A549 (cell line): ENCODE data around the gene ZNF227. TPM values are rescaled to one million over a fixed set of nuclear protein-coding genes. Genes with fewer than 3 reads are reported as not detected.
"Not testable (repeated sequence)": the region's sequence is repeated elsewhere in the genome, so short reads cannot be mapped to it uniquely, and the experiment has no call there.

Source experiments
- ATAC-seq, 2 experiments: fragments of 200-7000 bp in 1 of 2; fragments of >200 bp in 1 of 2; cut with Nextera tagmentation in 1 of 2; cut with Tn5 transposase in 1 of 2; 3 replicates each; pipeline versions ENCODE4 v1.8.0 to v1.9.1; 2018 to 2020; ENCODE audit warnings: mild to moderate bottlenecking in 1 of 2, moderate library complexity in 1 of 2
- CTCF ChIA-PET: fragments of 300-600 bp; sonication (Branson Sonifier 250); formaldehyde crosslinking; extraction: SDS; loops from one replicate; lab custom pipeline; 2021; ENCODE audit warnings: antibody characterized with exemption, inconsistent platforms; lab: Yijun Ruan, JAX
- POLR2A ChIA-PET: fragments of 350-600 bp; formaldehyde crosslinking; extraction: SDS; loops from one replicate; lab custom pipeline; 2021; ENCODE audit warnings: antibody characterized with exemption, inconsistent platforms; lab: Yijun Ruan, JAX
- DNase-seq, 2 experiments: peaks; one replicate each; pipeline versions ENCODE4 v3.0.0 to v3.0.0-alpha.2; 2011 to 2016; ENCODE audit warnings: low read depth in 1 of 2, low spot score in 1 of 2
- FAIRE-seq: peaks from 2 replicates; lab custom pipeline; 2011; peaks lifted over from hg19 to GRCh38; lab: Jason Lieb, UNC
- H3K27ac ChIP-seq, 2 experiments: fragments of >200 bp; sonication (Bioruptor Twin); formaldehyde crosslinking; 3 replicates each; pipeline ENCODE4 v1.5.1; 2016 to 2017
- H3K4me1 ChIP-seq: fragments of >200 bp; sonication (Bioruptor Twin); formaldehyde crosslinking; 3 replicates; pipeline ENCODE4 v1.6.1; 2016
- H3K4me2 ChIP-seq: fragments of >200 bp; sonication (Bioruptor Twin); formaldehyde crosslinking; 3 replicates; pipeline ENCODE4 v1.6.1; 2016
- H3K4me3 ChIP-seq: fragments of >200 bp; sonication (Bioruptor Twin); formaldehyde crosslinking; 3 replicates; pipeline ENCODE4 v1.5.1; 2016
- H3K9me3 ChIP-seq: fragments of >200 bp; sonication (Bioruptor Twin); formaldehyde crosslinking; 3 replicates; pipeline ENCODE4 v1.6.1; 2016
- BHLHE40 ChIP-seq: IDR thresholded peaks from 2 replicates; pipeline ENCODE4 v1.6.1; 2012; ENCODE audit warnings: low read depth, low read length, inconsistent platforms
- CBX2 ChIP-seq: fragments of 200-600 bp; sonication (generic); IDR thresholded peaks from 2 replicates; pipeline ENCODE4 v1.6.1; 2016; ENCODE audit warnings: low read depth, mild to moderate bottlenecking, borderline replicate concordance
- CTCF ChIP-seq: fragments of >200 bp; sonication (Bioruptor Twin); formaldehyde crosslinking; IDR thresholded peaks from 3 replicates; pipeline ENCODE4 v1.5.1; 2016
- E2F6 ChIP-seq: IDR thresholded peaks from 2 replicates; pipeline ENCODE4 v1.6.1; 2012; ENCODE audit warnings: low read depth, borderline replicate concordance
- EHMT2 ChIP-seq: fragments of 200-600 bp; sonication (generic); IDR thresholded peaks from 2 replicates; pipeline ENCODE4 v1.6.1; 2016; ENCODE audit warnings: antibody characterized with exemption, low read depth, mild to moderate bottlenecking, moderate library complexity
- ELK1 ChIP-seq: fragments of 150-350 bp; IDR thresholded peaks from 2 replicates; pipeline ENCODE4 v1.6.1; 2014; ENCODE audit warnings: low read depth, mild to moderate bottlenecking, low read length
- FOSL2 ChIP-seq, 2 experiments: fragments of 450-650 bp in 1 of 2; fragments of >200 bp in 1 of 2; sonication (Bioruptor Twin) in 1 of 2; formaldehyde crosslinking; IDR thresholded peaks; 2 replicates each; pipeline versions ENCODE4 v1.5.0 to v1.6.1; 2016 to 2020; ENCODE audit warnings: mild to moderate bottlenecking in 1 of 2, moderate library complexity in 1 of 2
- HOXA7 ChIP-seq: fragments of 250-450 bp; sonication (Bioruptor Pico); IDR thresholded peaks from 2 replicates; pipeline ENCODE4 v1.5.0; 2020; ENCODE audit warnings: mild to moderate bottlenecking, moderate library complexity
- MAFK ChIP-seq: fragments of 450-650 bp; IDR thresholded peaks from 2 replicates; pipeline ENCODE4 v1.6.1; 2014; ENCODE audit not compliant: partially characterized antibody
- MAX ChIP-seq: IDR thresholded peaks from 2 replicates; pipeline ENCODE4 v1.6.1; 2012
- MAZ ChIP-seq: fragments of 150-350 bp; IDR thresholded peaks from 2 replicates; pipeline ENCODE4 v1.6.1; 2014; ENCODE audit warnings: antibody characterized with exemption, low read depth, low read length, borderline replicate concordance
- MYC ChIP-seq: IDR thresholded peaks from 2 replicates; pipeline ENCODE4 v1.6.1; 2012; ENCODE audit warnings: mild to moderate bottlenecking, inconsistent platforms, low read length, improper control_type of control experiment, borderline replicate concordance
- POLR2A ChIP-seq: IDR thresholded peaks from 2 replicates; pipeline ENCODE4 v1.6.1; 2012; ENCODE audit warnings: mild to moderate bottlenecking, low read length
- REST ChIP-seq: fragments of 200-600 bp; sonication (generic); IDR thresholded peaks from 2 replicates; pipeline ENCODE4 v1.6.1; 2016; ENCODE audit warnings: antibody characterized with exemption, mild to moderate bottlenecking, moderate library complexity
- TFCP2L1 ChIP-seq: fragments of 250-450 bp; sonication (Bioruptor Pico); IDR thresholded peaks from 2 replicates; pipeline ENCODE4 v1.5.0; 2021; ENCODE audit warnings: mild to moderate bottlenecking
- WGBS: methylation state at CpG from one replicate; pipeline ENCODE4 v1.1.6; 2017; ENCODE audit errors: missing lambda C conversion rate; 5-methylcytosine and 5-hydroxymethylcytosine counted together
- polyA plus RNA-seq, 4 experiments: library from polyadenylated mRNA; depleted of rRNA in 3 of 4; stranded (reverse); fragments of >200 nt; fragmentation: RNase III in 1 of 4; extraction: RNeasy Plus Mini Kit Qiagen cat#74134 plus additional on column Dnase treatment in 1 of 4; gene quantifications; 2 replicates in 3 of 4; 3 replicates in 1 of 4; pipeline ENCODE4 v1.2.3, GENCODE V29; 2011 to 2017

The ZNF227 gene
- polyA plus RNA-seq, 2 of the 4 experiments (the other 2 are of a cell fraction) = 10.1 to 17.1 TPM

- TF ChIP-seq HOXA7 (CRISPR knock-in tag) = no peak
- TF ChIP-seq REST = no peak
- no peak for TF ChIP-seq FOSL2 (IDR thresholded peaks at IDR 0.05)
- no peak for TF ChIP-seq FOSL2 (CRISPR knock-in tag; IDR thresholded peaks at IDR 0.05)
- 0 out of 2 replicates have a peak, but pooled peaks have one; percentile 22 for TF ChIP-seq E2F6
- TF ChIP-seq CBX2 = no peak
- TF ChIP-seq TFCP2L1 = no peak
- peak; percentile 30 for TF ChIP-seq POLR2A
- no peak for TF ChIP-seq CTCF
- no peak for TF ChIP-seq EHMT2
- TF ChIP-seq ELK1 = no peak
- peak; percentile 42; the same call in 1 of the 2 replicates for TF ChIP-seq MAX
- TF ChIP-seq MAZ = no peak
- TF ChIP-seq, all 56 proteins: peak for 9
These were observed 5.1 kb upstream of the ZNF227 start (continued) for GRCh38 chr19:44207126-44207803.

- FAIRE-seq (peak; percentile 51), ATAC-seq (peak; percentile 59 to 74), DNase-seq (peak in 1 of 2 experiments; percentile 40)
- peak; percentile 17 for TF ChIP-seq MAFK
- TF ChIP-seq MYC = no peak
- TF ChIP-seq BHLHE40 = no peak
- Histone ChIP-seq H3K27ac (peak overlapping the region; percentile 81 to 90), H3K4me1 (peaks cover 7% of the 10 kb centered on the region), H3K4me3 (peak overlapping the region; percentile 77), H3K9me3 (peaks cover 46% of the 10 kb centered on the region), H3K4me2 (peak overlapping the region; percentile 78)
- ChIA-PET CTCF (interaction anchor here (0.6 kb wide), 2 partner anchors 90 to 376 kb away, joined by 3 to 4 read pairs; no protein-coding TSS in a partner anchor), POLR2A (interaction anchor here (0.7 to 1.6 kb wide), 8 partner anchors 27 to 386 kb away, joined by 3 to 27 read pairs (median 6); partner anchors contain the start of genes ZNF112, ZNF180, ZNF226 and ZNF283)
- WGBS = 6% methylated on average over 15 of the region's 15 CpGs
These were observed 574 bp downstream of the ZNF227 start for GRCh38 chr19:44212866-44213346.

GRCh38 chr19:44219926-44220325 lies 7.6 kb downstream of the ZNF227 start:
- POLR2A ChIA-PET, CTCF ChIA-PET, FAIRE-seq: not testable (repeated sequence)

GRCh38 chr19:44220761-44221160 lies 8.4 kb downstream of the ZNF227 start:
- DNase-seq, H3K4me3 ChIP-seq, H3K4me1 ChIP-seq, POLR2A ChIA-PET, CTCF ChIA-PET, ATAC-seq, H3K27ac ChIP-seq, H3K4me2 ChIP-seq, H3K9me3 ChIP-seq, FAIRE-seq: not testable (repeated sequence)
- WGBS = 92% methylated on average over 6 of the region's 6 CpGs

More at GRCh38 chr19:44219926-44220325, 7.6 kb downstream of the ZNF227 start:
- H3K4me1 ChIP-seq, H3K4me2 ChIP-seq, H3K4me3 ChIP-seq, DNase-seq, H3K27ac ChIP-seq, ATAC-seq: not testable (repeated sequence)
- H3K9me3 ChIP-seq = peaks cover 11% of the 10 kb centered on the region
- 76% methylated on average over 3 of the region's 3 CpGs for WGBS

GRCh38 chr19:44221291-44221690 lies 9.0 kb downstream of the ZNF227 start:
- WGBS = 87% methylated on average over 3 of the region's 3 CpGs
- CTCF ChIA-PET, FAIRE-seq, H3K4me3 ChIP-seq, DNase-seq, ATAC-seq, H3K4me2 ChIP-seq, POLR2A ChIA-PET, H3K4me1 ChIP-seq, H3K27ac ChIP-seq: not testable (repeated sequence)
- H3K9me3 ChIP-seq = peaks cover 11% of the 10 kb centered on the region
